Measurements from ENCODE around the gene WDR5. TPM values are rescaled to one million over a fixed set of nuclear protein-coding genes. Genes with fewer than 3 reads are reported as not detected.

Gene WDR5
- total RNA-seq, 2 experiments from 2014 or later: 32.1 to 32.7 TPM

DNA sequence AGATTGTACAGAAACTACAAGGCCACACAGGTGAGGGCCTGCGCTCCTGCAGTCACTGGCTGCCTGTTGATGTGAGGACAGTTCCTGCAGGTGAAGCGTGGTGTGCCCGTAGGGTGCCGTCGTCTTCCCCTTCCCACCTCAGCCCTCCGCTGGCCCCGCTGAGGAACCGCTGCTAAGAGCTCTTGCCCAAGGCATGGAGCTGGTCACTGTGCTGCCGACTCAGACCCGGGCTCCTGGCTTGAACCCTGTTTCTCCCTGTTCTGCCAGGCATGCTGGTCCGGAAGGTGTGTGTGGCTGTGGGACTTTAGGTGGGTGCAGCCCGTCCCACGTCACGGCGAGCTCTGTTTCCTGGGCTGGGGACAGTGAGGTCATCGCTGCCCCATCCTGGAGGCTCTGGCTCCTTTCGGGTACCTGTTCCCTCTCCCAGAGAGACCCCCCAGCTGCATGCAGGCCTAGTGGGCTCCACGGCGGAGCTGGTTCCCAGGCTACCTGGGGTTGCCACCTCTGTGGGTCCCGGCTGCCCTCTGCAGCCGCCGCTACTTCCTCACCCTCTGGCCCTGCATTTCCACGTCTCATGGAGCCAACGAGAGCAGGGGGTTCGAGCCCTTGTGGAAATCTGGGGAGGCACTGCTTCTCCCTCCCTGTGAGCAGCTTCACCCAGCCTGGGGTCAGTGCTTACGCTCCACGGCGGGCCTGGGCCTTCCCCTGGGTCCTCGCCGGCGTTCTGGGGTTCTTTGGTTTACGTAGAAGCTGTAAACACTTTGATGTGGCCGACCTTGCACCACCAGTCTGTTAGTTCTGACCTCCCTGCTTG, 20.9 kb downstream of the WDR5 start:
- H3K9me3 Mint-ChIP-seq: no peaks in the 10 kb centered on the region
- DNase-seq: no peak
- peaks cover 2% of the 10 kb centered on the region for H3K4me1 Mint-ChIP-seq
- CTCF ChIA-PET: no interaction called here
- no peaks in the 10 kb centered on the region for H3K27me3 Mint-ChIP-seq
- POLR2A ChIA-PET: no interaction called here
- H3K27ac Mint-ChIP-seq: no peak overlapping the region
- no peak overlapping the region for H3K4me3 Mint-ChIP-seq
- H3K36me3 Mint-ChIP-seq (ENCODE audit: low read depth): peaks cover 36% of the 10 kb centered on the region

DNA sequence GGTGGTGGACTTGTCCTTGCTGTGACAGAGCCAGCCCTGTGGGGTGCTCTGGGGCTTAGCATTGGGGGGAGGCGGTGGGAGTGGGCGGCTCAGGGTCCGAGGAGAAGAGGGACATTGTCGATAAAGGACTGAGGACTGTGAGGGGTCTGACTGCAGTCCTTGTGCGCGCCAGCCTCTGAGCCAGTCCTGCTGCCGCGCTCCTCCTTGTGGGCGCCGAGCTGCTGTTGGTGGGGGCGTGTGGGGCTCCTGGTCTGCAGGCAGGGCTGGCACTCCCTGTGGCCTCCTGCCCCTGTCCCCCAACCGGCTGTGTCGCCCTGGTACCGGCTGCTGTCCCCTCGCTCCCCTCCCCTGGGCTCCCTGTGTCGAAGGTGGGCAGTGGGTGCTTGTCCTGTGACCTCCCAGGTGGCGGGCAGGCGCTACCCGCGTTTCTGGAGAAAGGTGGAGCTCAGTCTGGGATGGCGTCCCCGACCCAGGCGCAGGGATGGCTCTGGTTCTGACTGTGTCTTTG, 21.6 kb downstream of the WDR5 start:
- H3K4me1 Mint-ChIP-seq: peaks cover 8% of the 10 kb centered on the region
- CTCF ChIA-PET: no interaction called here
- no peak overlapping the region for H3K27ac Mint-ChIP-seq
- no peak for DNase-seq
- no peaks in the 10 kb centered on the region for H3K9me3 Mint-ChIP-seq
- H3K4me3 Mint-ChIP-seq: no peak overlapping the region
- H3K27me3 Mint-ChIP-seq: no peaks in the 10 kb centered on the region
- POLR2A ChIA-PET: no interaction called here
- H3K36me3 Mint-ChIP-seq (ENCODE audit: low read depth): peaks cover 36% of the 10 kb centered on the region

DNA sequence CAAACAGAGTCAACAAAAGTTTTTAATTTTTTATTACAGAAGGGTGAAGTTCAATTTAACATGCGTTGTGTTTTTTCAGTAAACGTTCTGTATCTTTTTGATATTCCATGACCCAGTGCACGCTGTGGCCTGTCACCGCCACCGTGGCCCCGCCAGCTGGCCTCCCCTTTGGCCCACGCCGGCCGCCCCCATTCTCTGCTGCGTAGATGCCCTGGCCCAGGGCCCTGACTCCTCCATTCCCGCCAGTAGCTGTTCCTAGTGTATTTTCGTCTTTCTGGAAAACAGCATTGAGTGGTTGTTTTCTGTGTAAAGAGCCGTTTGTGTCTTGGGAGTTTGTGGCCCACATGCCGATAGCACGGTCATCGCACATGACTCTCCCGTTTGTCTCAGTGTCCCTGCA, 22.4 kb downstream of the WDR5 start:
- H3K9me3 Mint-ChIP-seq: no peaks in the 10 kb centered on the region
- ChIA-PET CTCF (no interaction called here), POLR2A (no interaction called here)
- H3K36me3 Mint-ChIP-seq (ENCODE audit: low read depth): peaks cover 32% of the 10 kb centered on the region
- peaks cover 13% of the 10 kb centered on the region for H3K4me1 Mint-ChIP-seq
- no peaks in the 10 kb centered on the region for H3K27me3 Mint-ChIP-seq
- H3K27ac Mint-ChIP-seq: no peak overlapping the region
- no peak for DNase-seq
- no peak overlapping the region for H3K4me3 Mint-ChIP-seq

DNA sequence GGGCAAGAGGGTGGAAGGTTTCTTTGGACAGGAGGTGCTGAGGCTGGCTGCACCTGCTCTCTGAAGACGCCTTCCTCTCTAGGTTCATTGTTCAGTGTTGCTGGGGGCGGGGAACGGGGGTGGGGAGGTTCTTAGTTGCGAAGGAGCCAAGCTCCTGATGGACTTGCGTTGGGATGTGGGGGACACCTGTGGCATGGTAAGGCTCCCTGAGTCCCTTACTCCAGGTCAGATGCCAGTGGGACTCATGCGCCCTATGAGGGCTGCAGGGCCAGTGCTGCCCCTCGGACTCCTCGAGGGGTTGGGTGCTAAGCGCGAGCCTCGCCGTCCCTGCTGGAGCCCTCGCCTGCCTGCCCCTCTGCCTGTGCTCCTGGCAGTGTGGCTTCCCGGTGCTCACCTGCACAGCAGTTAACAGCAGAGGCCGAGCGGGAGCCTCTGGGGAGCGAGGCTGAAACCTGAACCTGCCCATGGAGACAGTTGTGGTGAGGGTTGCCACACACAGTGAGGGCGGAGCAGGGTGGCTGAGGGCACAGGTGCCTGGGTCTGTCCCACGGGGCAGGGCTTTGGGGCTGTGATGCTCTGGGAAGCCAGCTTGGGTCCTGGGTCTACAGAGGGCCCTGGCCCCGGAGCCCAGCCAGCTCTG, 23.0 kb downstream of the WDR5 start:
- no peak overlapping the region for H3K27ac Mint-ChIP-seq
- H3K4me1 Mint-ChIP-seq: peaks cover 14% of the 10 kb centered on the region
- CTCF ChIA-PET: no interaction called here
- DNase-seq: no peak
- POLR2A ChIA-PET: interaction anchor here (0.7 to 1.6 kb wide), 2 partner anchors 12 to 23 kb away, joined by 3 to 4 read pairs; partner anchors contain the start of gene WDR5
- H3K36me3 Mint-ChIP-seq (ENCODE audit: low read depth): peaks cover 35% of the 10 kb centered on the region
- H3K9me3 Mint-ChIP-seq: no peaks in the 10 kb centered on the region
- no peak overlapping the region for H3K4me3 Mint-ChIP-seq
- no peaks in the 10 kb centered on the region for H3K27me3 Mint-ChIP-seq

DNA sequence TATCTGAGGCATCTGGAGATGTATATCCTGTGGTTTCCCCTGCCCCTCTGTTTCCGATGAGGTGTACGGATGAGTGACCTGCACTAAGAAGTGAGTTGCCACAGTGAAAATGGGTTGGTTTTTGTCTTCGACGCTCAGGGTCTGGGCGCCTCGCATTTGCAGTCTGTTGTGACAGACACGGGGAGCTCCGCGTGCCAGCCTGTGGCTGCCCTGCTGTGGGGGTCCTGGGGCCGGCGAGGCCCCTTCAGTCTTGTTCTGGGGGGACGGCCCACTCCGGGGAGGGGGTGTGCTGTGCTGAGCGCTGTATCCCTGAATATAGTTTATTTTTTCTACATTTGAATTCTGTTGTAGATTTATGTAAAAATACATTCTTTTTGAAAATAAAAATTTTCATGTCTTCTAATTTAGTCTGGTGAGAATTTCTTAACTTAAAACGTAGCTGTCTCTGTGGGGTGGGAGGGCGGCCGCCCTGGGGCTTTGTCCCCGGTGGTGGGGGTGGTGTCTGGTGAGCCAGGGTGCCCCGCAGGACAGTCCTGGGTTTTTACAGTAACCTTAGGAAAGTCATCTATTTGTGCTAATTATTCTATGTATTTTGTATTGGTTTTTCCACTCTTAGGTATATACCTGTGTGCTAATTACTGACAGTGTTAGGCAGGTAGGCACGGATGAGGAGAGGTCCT, 23.8 kb downstream of the WDR5 start:
- ChIA-PET CTCF (no interaction called here), POLR2A (interaction anchor here (0.7 to 1.6 kb wide), 2 partner anchors 13 to 24 kb away, joined by 3 to 4 read pairs; partner anchors contain the start of gene WDR5)
- Mint-ChIP-seq H3K27ac (no peak overlapping the region), H3K27me3 (no peaks in the 10 kb centered on the region), H3K4me3 (no peak overlapping the region), H3K9me3 (no peaks in the 10 kb centered on the region), H3K36me3 (ENCODE audit: low read depth) (peaks cover 35% of the 10 kb centered on the region), H3K4me1 (peaks cover 14% of the 10 kb centered on the region)
- DNase-seq: no peak

DNA sequence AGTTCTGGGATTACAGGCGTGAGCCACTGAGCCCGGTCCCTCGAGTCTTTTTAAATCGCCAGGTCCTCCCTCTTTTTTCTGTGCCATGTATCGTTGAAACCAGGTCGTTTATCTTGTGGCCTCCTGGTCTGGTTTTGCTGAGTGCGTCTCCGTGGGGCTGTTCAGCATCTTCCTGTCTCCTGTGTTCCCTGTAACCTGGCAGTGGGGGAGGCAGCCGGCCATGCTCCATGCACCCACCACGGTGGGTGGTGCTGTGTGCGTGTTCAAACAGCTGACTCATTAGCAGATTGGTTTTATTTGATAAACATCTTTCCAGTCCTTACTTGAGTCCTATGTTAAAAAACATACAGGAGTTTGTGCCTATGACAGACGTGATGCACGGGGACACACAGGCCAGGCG, 25.8 kb downstream of the WDR5 start:
- Mint-ChIP-seq H3K36me3 (ENCODE audit: low read depth) (peaks cover 21% of the 10 kb centered on the region), H3K27me3 (no peaks in the 10 kb centered on the region), H3K27ac (peak overlapping the region; percentile 27), H3K9me3 (no peaks in the 10 kb centered on the region), H3K4me3 (no peak overlapping the region), H3K4me1 (peaks cover 23% of the 10 kb centered on the region)
- POLR2A ChIA-PET: interaction anchor here (4.7 kb wide), 1 partner anchor 26 kb away, joined by 43 read pairs; the partner anchor contains the start of gene WDR5
- CTCF ChIA-PET: interaction anchor here (0.9 to 3.0 kb wide), 3 partner anchors 9 to 26 kb away, joined by 3 to 13 read pairs (median 3); partner anchors contain the start of gene WDR5
- no peak for DNase-seq

DNA sequence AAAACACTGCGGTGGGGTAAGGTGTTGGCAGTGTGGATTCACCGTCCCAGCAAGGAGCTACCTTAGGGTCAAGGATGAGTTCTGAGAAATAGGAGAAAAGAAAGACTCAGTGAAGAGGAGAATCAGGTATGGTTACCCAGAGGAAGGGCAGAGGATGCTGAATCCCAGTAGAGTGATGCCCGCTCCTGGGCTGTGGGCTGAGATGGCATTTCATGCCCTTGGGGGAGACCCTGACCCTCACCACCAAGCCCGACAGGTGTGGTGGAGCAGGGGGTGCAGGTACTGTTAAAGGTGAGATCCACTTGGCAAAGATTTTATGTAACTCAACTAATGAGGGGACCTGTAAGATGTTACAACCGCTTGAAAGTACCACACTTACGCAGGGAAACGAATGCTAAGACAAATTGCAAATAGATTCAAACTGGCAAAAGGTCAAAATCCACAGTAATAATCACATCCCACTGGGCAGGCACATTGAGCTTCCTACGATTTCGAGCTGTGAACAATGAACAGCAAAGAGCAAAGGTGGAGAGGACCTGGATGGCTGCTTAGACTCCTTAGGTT, 26.4 kb downstream of the WDR5 start:
- Mint-ChIP-seq H3K36me3 (ENCODE audit: low read depth) (peaks cover 21% of the 10 kb centered on the region), H3K27ac (peak overlapping the region; percentile 67), H3K27me3 (no peaks in the 10 kb centered on the region), H3K9me3 (no peaks in the 10 kb centered on the region), H3K4me1 (peaks cover 23% of the 10 kb centered on the region), H3K4me3 (no peak overlapping the region)
- ChIA-PET CTCF (interaction anchor here (0.9 to 3.0 kb wide), 7 partner anchors 9 to 286 kb away, joined by 3 to 13 read pairs (median 3); partner anchors contain the start of gene WDR5), POLR2A (interaction anchor here (4.7 kb wide), 1 partner anchor 26 kb away, joined by 43 read pairs; the partner anchor contains the start of gene WDR5)
- DNase-seq: no peak

DNA sequence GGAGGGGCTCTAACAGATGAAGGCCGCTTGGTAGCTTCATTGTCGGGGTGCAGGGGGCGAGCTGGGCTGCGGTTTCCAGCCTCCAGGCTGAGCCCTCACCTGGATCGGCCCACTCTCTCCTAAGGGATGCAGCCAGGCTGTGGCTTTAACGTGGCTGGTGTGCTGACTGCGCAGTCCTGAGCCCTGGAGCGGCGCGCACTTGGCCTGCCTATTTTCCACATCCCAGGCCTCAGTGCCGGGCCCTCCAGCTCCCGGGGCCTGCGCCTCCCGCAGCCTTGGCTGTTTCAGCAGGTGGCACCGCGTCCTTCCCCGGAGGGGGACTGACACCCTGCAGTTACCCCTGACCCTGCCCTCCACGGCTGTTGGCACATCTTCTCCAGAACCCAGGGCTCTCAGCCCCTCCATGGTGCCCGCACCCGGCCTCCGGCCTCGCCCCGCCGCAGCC, 27.1 kb downstream of the WDR5 start:
- no peaks in the 10 kb centered on the region for H3K27me3 Mint-ChIP-seq
- no peak overlapping the region for H3K27ac Mint-ChIP-seq
- H3K9me3 Mint-ChIP-seq: no peaks in the 10 kb centered on the region
- no peak overlapping the region for H3K4me3 Mint-ChIP-seq
- H3K36me3 Mint-ChIP-seq (ENCODE audit: low read depth): peaks cover 17% of the 10 kb centered on the region
- no peak for DNase-seq
- H3K4me1 Mint-ChIP-seq: peaks cover 23% of the 10 kb centered on the region
- POLR2A ChIA-PET: interaction anchor here (1.0 to 4.7 kb wide), 6 partner anchors 24 to 293 kb away, joined by 3 to 43 read pairs (median 7); partner anchors contain the start of gene WDR5
- CTCF ChIA-PET: interaction anchor here (0.9 to 3.0 kb wide), 10 partner anchors 12 to 293 kb away, joined by 3 to 15 read pairs (median 4); partner anchors contain the start of gene WDR5

DNA sequence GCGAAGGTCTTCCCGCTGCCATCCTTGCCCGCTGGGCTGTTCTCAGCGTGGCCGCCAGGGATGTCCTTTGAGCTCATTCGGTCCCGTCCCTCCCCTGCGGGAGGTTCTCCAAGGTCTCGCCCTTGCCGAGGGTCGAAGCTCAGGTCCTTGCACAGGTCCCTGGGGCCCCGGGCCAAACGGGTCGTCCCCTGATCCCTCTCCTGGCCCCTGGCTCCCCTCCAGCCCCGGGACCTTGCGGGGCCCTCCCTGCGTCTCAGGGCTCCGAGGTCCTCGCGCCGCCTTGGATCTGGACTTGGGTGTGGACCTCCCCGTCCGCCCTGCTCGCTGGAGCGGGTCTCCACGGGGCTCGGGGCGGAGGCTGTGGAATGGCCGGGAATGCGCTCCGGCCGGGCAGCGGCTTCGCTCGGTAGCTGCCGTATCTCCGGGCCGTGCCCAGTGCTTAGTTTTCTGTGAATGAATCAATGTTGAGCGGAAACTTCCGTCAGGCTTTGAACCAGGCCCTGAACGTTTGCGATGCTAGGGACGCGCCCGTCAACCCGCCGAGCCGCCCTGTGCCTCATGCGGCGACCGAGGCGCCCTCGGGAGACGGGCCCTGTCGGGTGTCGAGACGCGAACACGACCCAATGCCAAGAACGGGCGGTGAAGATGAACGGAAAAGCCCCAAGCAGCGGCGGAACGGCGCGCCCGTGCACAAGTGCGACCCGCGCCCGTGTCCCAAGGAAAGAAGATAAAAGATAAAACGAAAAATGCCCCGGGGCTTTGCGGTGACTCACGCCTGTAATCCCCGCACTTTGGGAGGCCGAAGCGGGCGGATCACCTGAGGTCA, 27.7 kb downstream of the WDR5 start:
- Mint-ChIP-seq H3K4me3 (no peak overlapping the region), H3K9me3 (no peaks in the 10 kb centered on the region), H3K36me3 (ENCODE audit: low read depth) (peaks cover 11% of the 10 kb centered on the region), H3K27ac (no peak overlapping the region), H3K4me1 (peaks cover 23% of the 10 kb centered on the region), H3K27me3 (no peaks in the 10 kb centered on the region)
- DNase-seq: peak; percentile 72
- POLR2A ChIA-PET: interaction anchor here (0.6 to 4.7 kb wide), 8 partner anchors 24 to 293 kb away, joined by 3 to 43 read pairs (median 4); partner anchors contain the start of genes BRD3OS and WDR5
- CTCF ChIA-PET: interaction anchor here (0.7 to 3.0 kb wide), 12 partner anchors 11 to 293 kb away, joined by 3 to 15 read pairs (median 4); partner anchors contain the start of gene WDR5

DNA sequence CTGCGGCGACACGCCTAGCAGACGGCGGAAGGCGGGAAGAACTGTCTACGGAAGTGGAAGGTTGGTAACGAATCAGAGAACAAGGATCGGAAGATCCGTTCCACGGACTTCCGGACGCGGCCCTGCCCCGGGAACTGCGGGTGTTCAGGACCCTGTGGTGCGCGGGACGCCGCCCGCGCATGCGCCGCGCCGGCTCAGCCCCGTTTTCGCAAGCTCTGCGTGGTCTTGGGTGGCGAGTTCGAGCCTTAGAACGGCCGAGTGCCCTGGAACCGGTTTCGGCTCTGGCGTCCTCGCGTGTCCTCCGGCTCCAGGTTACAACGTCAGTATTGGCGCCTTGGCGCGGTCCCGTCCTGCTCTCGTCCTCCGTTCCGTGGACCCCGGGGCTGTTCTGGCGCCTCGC, 29.0 kb downstream of the WDR5 start:
- Mint-ChIP-seq H3K9me3 (no peaks in the 10 kb centered on the region), H3K4me3 (no peak overlapping the region), H3K36me3 (ENCODE audit: low read depth) (peaks cover 10% of the 10 kb centered on the region), H3K4me1 (peaks cover 23% of the 10 kb centered on the region), H3K27me3 (no peaks in the 10 kb centered on the region), H3K27ac (no peak overlapping the region)
- CTCF ChIA-PET: interaction anchor here (1.0 to 2.6 kb wide), 5 partner anchors 29 to 278 kb away, joined by 3 to 15 read pairs (median 4); partner anchors contain the start of gene WDR5
- no peak for DNase-seq
- POLR2A ChIA-PET: interaction anchor here (0.8 to 4.7 kb wide), 12 partner anchors 10 to 297 kb away, joined by 3 to 43 read pairs (median 5); partner anchors contain the start of gene WDR5

All from activated CD4-positive, alpha-beta memory T cell treated with anti-CD3 and anti-CD28 coated beads, Interleukin-2, amount 10 ng/mL, durations not matched to agents 7 days and 5 days (primary cell).